RWPE1 (cell line): ENCODE data around the gene UBE3B.

Experiments
- CTCF ChIA-PET: fragments of 350-600 bp; sonication (Branson Sonifier 250); formaldehyde crosslinking; extraction: SDS; loops from one replicate; lab custom pipeline; 2021; lab: Yijun Ruan, JAX
- POLR2A ChIA-PET: fragments of 400-600 bp; formaldehyde crosslinking; extraction: SDS; loops from one replicate; lab custom pipeline; 2020; ENCODE audit warnings: antibody characterized with exemption; ENCODE audit not compliant: low non-redundant PET; lab: Yijun Ruan, JAX
- DNase-seq: peaks from one replicate; pipeline ENCODE4 v3.0.0; 2012; ENCODE audit warnings: low spot score
- H3K27ac ChIP-seq: fragments of 450-650 bp; 2 replicates; pipeline ENCODE4 v1.5.1; 2017
- CTCF ChIP-seq: fragments of 450-650 bp; conservative IDR thresholded peaks from 2 replicates; pipeline ENCODE4 v1.5.1; 2017; ENCODE audit warnings: low read depth, mild to moderate bottlenecking

Gene UBE3B

DNA sequence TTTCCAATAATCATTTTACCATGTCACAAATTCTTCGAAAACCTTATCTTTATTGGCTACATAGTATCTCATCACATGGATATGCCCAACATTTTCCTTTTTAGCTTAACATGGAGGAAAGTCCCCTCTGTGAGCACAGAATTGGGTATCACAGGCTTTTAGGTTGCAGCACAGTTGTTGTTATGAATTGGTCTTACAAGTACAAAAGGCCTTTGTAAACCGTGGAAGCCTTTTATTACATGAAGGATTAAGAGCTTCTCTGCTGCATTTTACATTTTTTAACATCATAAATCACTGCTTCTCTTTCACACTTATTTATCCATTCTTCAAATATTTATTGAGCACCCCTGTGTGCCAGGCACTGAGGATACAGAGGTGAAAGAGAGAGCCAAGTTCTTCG lies 26.2 kb downstream of the UBE3B start:
- CTCF ChIA-PET: no interaction called here
- no peak for DNase-seq
- no peak overlapping the region for H3K27ac ChIP-seq
- POLR2A ChIA-PET: no interaction called here
- no peak for TF ChIP-seq CTCF

DNA sequence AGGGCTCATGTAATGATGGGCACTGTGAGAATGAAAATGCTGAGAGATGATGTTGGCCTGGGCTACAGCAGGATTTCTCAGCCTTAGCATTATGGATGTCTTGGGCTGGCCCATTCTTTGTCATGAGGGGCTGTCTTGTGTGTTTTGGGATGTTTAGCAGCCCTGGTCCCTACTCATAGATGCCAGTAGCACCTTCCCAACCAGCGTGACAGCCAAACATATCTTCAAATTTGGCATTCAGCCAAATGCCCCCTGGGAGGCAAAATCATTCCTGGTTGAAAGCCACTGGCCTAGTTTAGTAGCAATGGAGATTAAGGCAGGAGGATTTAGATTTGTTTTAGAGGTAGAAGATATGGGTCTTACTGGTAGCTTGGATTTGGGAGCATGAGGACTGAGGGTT lies 26.6 kb downstream of the UBE3B start:
- no peak overlapping the region for H3K27ac ChIP-seq
- TF ChIP-seq CTCF: no peak
- CTCF ChIA-PET: no interaction called here
- POLR2A ChIA-PET: no interaction called here
- DNase-seq: no peak

- no peak overlapping the region for H3K27ac ChIP-seq
- no peak for TF ChIP-seq CTCF
- CTCF ChIA-PET: interaction anchor here (1.0 to 1.3 kb wide), 3 partner anchors 9 to 265 kb away, joined by 4 to 9 read pairs (median 6); no protein-coding TSS in a partner anchor
- POLR2A ChIA-PET: no interaction called here
- no peak for DNase-seq
These were observed 32.8 kb downstream of the UBE3B start for GRCh38 chr12:109510196-109510595.

GRCh38 chr12:109512608-109513007 lies 35.2 kb downstream of the UBE3B start:
- no peak overlapping the region for H3K27ac ChIP-seq
- TF ChIP-seq CTCF: no peak
- DNase-seq: no peak
- POLR2A ChIA-PET: no interaction called here
- CTCF ChIA-PET: no interaction called here

DNA sequence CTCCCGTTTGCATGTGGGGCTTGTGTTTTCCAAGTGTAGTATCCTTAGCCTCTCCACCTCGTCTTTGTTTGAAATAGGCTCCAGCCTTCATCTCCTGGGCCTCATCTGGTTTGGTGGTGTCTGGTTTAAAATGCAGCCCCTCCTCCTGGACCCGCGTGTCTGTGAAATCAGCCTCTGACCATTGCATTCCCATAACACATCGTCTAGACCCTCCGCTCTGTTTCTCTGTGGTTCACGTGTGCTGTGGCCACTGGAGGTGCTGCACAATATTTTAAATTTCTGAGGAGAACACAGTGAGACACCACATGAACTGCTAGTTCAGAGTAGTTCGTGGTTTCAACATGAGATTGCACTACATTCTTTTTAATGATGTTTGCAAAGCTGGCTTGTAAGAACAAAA lies 35.6 kb downstream of the UBE3B start:
- no peak overlapping the region for H3K27ac ChIP-seq
- CTCF ChIA-PET: no interaction called here
- no peak for TF ChIP-seq CTCF
- no peak for DNase-seq
- POLR2A ChIA-PET: no interaction called here

DNA sequence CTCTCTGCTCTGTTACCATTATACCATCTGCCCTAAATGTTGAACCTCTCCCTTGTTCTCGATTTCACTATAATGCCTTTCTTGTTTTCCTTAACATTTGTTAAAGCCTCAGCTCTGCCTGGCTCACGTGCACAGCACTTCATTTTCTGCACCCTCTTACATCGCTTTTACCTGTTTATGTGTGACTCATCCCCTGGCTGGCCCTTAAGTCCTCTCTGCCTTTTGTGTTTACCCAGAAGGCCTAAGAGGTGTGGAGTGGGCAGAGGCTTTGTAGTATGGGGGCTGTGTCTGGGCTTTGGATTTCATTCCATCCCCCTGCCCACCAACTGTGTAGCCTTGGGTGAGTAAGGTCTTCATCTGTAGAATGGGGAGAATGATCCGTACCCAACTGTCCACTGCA lies 36.5 kb downstream of the UBE3B start:
- no peak overlapping the region for H3K27ac ChIP-seq
- TF ChIP-seq CTCF: no peak
- ChIA-PET POLR2A (no interaction called here), CTCF (no interaction called here)
- no peak for DNase-seq

DNA sequence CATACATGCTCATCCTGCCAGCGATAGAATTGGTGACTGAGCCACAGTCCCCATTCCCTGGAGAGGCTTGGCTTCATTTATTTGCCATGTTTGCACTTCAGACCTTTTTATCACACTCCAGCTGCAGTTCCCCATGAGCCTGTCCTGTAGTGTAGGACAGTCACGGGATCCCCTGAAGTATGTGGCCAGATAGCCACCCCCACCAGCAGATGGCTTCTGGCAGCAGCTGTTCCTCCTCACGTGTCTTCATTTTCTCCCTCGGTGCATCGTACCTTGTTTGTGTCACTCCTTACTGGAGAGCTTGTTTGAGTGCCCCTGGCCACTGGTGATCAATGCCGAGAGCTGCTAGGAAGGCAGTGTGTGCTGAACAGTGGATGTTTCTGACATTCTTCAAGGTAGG lies 40.2 kb downstream of the UBE3B start:
- CTCF ChIA-PET: interaction anchor here (0.6 to 1.6 kb wide), 4 partner anchors 44 to 569 kb away, joined by 3 to 5 read pairs (median 4); no protein-coding TSS in a partner anchor
- no peak overlapping the region for H3K27ac ChIP-seq
- POLR2A ChIA-PET: no interaction called here
- no peak for DNase-seq
- TF ChIP-seq CTCF: no peak
